NK-92 treated with Interleukin-12 subunit alpha and Interleukin-12 subunit beta, amount 100 ng/mL, for 24 hours (cell line): Measurements from ENCODE around the gene EFR3B.

ENCODE experiments used
- DNase-seq: peaks from one replicate; lab custom pipeline; 2025; lab: John Stamatoyannopoulos, UW

Gene EFR3B

DNA sequence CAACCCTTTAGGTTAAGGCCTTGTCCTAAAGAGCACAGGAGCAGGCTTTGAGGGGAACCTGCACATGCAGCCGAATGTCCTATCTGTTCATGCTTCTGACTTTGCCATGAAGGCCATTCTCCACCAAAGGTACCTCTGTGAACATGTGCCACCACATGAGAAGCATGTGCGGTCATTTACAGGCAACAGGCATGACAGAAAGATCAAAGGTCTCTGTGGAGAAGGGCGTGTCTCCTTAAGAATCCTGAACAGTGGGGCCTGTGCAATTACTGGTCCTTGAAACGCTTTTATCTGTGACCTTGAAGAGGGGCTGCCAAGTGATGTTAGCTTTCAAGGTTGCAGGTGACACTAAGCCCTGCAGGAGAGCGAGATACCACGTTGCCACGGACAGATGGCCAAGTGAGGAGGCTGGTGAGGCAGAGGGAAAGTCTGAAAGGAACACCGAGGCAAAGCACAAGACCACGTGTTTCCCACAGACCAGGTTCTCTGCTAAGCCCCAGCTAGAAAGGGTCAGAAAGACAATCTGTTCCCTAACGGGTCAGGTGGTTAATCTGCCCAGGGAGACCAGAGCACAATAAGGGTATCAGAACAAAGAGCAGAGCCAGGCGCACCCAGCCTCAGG, 146.0 kb downstream of the EFR3B start:
- no peak for DNase-seq

- no peak for DNase-seq
Measured at GRCh38 chr2:25188405-25188804, 146.5 kb downstream of the EFR3B start.

- DNase-seq = no peak
Measured at GRCh38 chr2:25190536-25190935, 148.7 kb downstream of the EFR3B start.

GRCh38 chr2:25194576-25195122, 152.8 kb downstream of the EFR3B start:
- no peak for DNase-seq

- no peak for DNase-seq
Measured at GRCh38 chr2:25197336-25198208, 155.7 kb downstream of the EFR3B start.

DNA sequence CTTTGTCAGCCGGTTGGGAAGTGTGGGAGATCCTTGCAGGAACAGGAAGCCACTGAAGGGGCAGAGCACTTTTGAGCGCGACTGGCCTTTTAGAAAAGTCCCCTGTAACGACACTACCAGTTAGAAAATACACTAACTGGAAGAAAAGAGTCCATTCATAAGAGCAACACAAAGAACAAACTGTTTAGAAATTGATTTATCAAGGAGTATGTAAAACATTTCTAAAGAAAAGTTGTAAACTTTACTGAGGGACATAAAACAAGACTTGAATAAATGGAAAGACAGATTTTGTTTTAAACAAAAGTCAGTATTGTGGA, 156.3 kb downstream of the EFR3B start:
- no peak for DNase-seq

- DNase-seq = no peak
Measured at GRCh38 chr2:25198576-25198975, 156.7 kb downstream of the EFR3B start.

DNA sequence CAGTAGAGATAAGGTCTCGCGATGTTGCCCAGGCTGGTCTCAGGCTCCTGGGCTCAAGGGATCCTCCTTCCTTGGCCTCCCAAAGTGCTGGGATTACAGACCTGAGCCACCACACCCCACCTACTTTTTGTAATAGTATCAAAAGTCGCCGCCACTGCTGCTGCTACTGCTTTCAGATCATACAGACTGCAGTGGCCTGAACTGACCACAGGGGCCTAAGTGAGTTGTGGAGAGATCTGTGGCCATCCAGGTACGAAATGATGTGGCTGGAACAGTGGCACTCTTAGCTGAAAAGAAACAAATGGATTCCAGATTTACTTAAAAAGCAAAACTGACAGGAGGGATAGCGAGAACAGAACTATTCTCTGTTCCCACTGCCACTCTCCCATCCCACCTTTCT, 159.4 kb downstream of the EFR3B start:
- DNase-seq = no peak

GRCh38 chr2:25201794-25202193, 159.9 kb downstream of the EFR3B start:
- no peak for DNase-seq

DNA sequence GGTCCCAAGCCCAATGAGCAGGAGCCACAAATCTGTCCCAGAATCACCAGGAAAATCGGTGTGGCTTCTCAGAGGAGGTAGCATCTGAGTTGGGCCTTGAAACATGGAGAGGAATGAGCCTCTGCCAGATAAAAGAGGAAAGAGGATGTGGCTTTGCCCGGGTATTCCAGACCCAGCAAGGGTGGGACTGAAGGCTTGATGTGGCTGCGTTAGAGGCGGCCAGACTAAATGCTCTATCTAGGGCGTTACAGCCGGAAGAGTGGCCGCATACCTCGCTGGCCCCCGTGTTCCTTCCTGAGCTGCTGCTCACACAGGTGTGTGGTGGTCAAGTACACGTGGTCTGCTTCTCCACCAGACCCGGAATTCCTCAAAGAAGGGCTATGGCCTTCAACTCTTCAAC, 160.4 kb downstream of the EFR3B start:
- no peak for DNase-seq

DNA sequence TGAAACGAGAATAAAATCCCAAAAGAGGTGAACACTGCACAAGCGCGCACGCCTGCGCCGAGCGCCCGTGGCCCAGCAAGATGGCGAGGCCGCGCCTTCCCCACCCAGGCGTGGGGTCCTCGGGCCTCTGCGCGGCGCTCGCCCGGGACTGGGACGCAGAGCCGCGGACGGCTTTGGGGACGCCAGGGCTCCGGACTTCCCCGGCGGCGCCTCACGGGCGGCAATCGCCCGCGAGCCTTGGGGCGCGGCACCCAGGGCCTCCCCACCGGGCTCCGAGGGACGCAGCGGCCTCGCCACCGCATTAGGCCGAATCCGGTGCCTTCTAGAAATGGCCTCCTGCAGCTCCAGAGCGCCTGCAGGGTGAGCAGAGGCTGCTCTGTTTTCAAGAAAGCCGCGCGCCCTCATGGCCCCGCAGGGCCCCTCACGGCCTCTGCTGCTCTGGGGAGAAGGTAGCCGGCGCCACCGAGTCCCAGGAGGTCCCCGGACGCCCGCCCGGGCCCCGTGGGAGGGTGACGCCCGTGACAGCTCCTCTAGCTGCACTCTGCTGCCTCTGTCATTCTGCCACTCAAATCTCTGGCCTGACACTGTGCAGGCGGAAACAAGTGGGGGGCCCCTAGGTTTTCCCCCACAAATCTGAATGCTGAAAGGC, 162.4 kb downstream of the EFR3B start:
- no peak for DNase-seq

GRCh38 chr2:25207078-25207545, 165.2 kb downstream of the EFR3B start:
- no peak for DNase-seq
